ENCODE measurements around the gene RNF38. TPM values are rescaled to one million over a fixed set of nuclear protein-coding genes. Genes with fewer than 3 reads are reported as not detected.

Gene RNF38
- total RNA-seq, 6 experiments from 2014 or later, result 14.5 to 18.8 (median 17.5) TPM

- Mint-ChIP-seq H3K4me3 (no peak overlapping the region), H3K9me3 (no peaks in the 10 kb centered on the region), H3K27me3 (ENCODE audit: insufficient read depth) (no peaks in the 10 kb centered on the region), H3K27ac (no peak overlapping the region), H3K36me3 (ENCODE audit: low read depth) (peaks cover 16% of the 10 kb centered on the region), H3K4me1 (ENCODE audit: low read depth) (no peaks in the 10 kb centered on the region)
- TF ChIP-seq CTCF (IDR thresholded peaks at IDR 0.05), result no peak
- no peak for DNase-seq
Observed at GRCh38 chr9:36364577-36364976, 35.5 kb downstream of the RNF38 start.

- DNase-seq, result no peak
- H3K4me3 Mint-ChIP-seq, result no peak overlapping the region
- H3K4me1 Mint-ChIP-seq (ENCODE audit: low read depth), result no peaks in the 10 kb centered on the region
- TF ChIP-seq CTCF (IDR thresholded peaks at IDR 0.05), result no peak
- H3K9me3 Mint-ChIP-seq, result no peaks in the 10 kb centered on the region
- no peaks in the 10 kb centered on the region for H3K27me3 Mint-ChIP-seq (ENCODE audit: insufficient read depth)
- no peak overlapping the region for H3K27ac Mint-ChIP-seq
- peaks cover 5% of the 10 kb centered on the region; the same call in 1 of the 2 replicates for H3K36me3 Mint-ChIP-seq (ENCODE audit: low read depth)
Observed at GRCh38 chr9:36363448-36363847, 36.6 kb downstream of the RNF38 start.

- no peaks in the 10 kb centered on the region for H3K9me3 Mint-ChIP-seq
- no peak overlapping the region for H3K4me3 Mint-ChIP-seq
- no peak for DNase-seq
- TF ChIP-seq CTCF (IDR thresholded peaks at IDR 0.05), result no peak
- H3K27me3 Mint-ChIP-seq (ENCODE audit: insufficient read depth), result peaks cover 2% of the 10 kb centered on the region; the same call in 1 of the 2 replicates
- H3K36me3 Mint-ChIP-seq (ENCODE audit: low read depth), result no peaks in the 10 kb centered on the region
- H3K27ac Mint-ChIP-seq, result no peak overlapping the region
- no peaks in the 10 kb centered on the region for H3K4me1 Mint-ChIP-seq (ENCODE audit: low read depth)
Observed at GRCh38 chr9:36358486-36358885, 41.6 kb downstream of the RNF38 start.

GRCh38 chr9:36357639-36358038 lies 42.4 kb downstream of the RNF38 start:
- Mint-ChIP-seq H3K4me3 (no peak overlapping the region), H3K4me1 (ENCODE audit: low read depth) (no peaks in the 10 kb centered on the region), H3K27me3 (ENCODE audit: insufficient read depth) (peaks cover 2% of the 10 kb centered on the region; the same call in 1 of the 2 replicates), H3K36me3 (ENCODE audit: low read depth) (no peaks in the 10 kb centered on the region), H3K9me3 (no peaks in the 10 kb centered on the region), H3K27ac (no peak overlapping the region)
- TF ChIP-seq CTCF (IDR thresholded peaks at IDR 0.05), result no peak
- no peak for DNase-seq

DNA sequence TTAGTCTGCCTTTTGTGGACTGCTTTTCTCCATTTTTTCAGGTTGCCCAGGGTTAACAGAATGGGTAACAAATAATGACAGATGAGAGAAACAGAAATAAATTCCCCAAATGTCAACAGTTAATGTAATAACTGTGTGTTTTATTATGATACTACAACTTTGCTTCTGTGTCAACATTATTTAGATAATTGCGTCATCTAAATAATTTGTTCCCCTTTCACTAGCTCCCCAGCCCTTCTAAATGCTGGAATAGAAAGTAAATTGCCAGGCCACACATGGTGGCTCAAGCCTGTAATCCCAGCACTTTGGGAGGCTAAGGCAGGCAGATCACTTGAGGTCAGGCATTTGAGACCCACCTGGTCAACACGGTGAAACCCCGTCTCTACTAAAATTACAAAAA lies 53.5 kb downstream of the RNF38 start:
- H3K4me1 Mint-ChIP-seq (ENCODE audit: low read depth), result no peaks in the 10 kb centered on the region
- DNase-seq, result no peak
- TF ChIP-seq CTCF (IDR thresholded peaks at IDR 0.05), result no peak
- no peaks in the 10 kb centered on the region; the same call in 1 of the 2 replicates for H3K27me3 Mint-ChIP-seq (ENCODE audit: insufficient read depth)
- H3K4me3 Mint-ChIP-seq, result no peak overlapping the region
- no peaks in the 10 kb centered on the region for H3K9me3 Mint-ChIP-seq
- no peak overlapping the region for H3K27ac Mint-ChIP-seq
- peaks cover 42% of the 10 kb centered on the region for H3K36me3 Mint-ChIP-seq (ENCODE audit: low read depth)
